ENCODE data around the gene BTNL2.

BTNL2 gene

GRCh38 chr6:32410906-32411305 lies 3.9 kb upstream of the BTNL2 start:
- DNase-seq (ENCODE audit: low spot score) (no peak), ATAC-seq (ENCODE audit: low read depth) (no peak)
- Histone ChIP-seq H3K36me3 (ENCODE audit: low read depth) (no peaks in the 10 kb centered on the region), H3K9me3 (ENCODE audit: severe bottlenecking) (no peaks in the 10 kb centered on the region), H3K4me1 (ENCODE audit: insufficient read depth, poor library complexity, severe bottlenecking) (no peaks in the 10 kb centered on the region), H3K27ac (ENCODE audit: poor library complexity, severe bottlenecking) (no peak overlapping the region), H3K27me3 (ENCODE audit: insufficient read depth, poor library complexity, severe bottlenecking) (peaks cover 48% of the 10 kb centered on the region), H3K4me3 (ENCODE audit: severe bottlenecking) (no peak overlapping the region)
- no peak for TF ChIP-seq CTCF (IDR thresholded peaks at IDR 0.05; ENCODE audit: poor library complexity, severe bottlenecking)

- H3K9me3 ChIP-seq (ENCODE audit: severe bottlenecking) = no peaks in the 10 kb centered on the region
- ATAC-seq (ENCODE audit: low read depth) (no peak), DNase-seq (ENCODE audit: low spot score) (no peak)
- TF ChIP-seq CTCF (IDR thresholded peaks at IDR 0.05; ENCODE audit: poor library complexity, severe bottlenecking) = no peak
- H3K4me3 ChIP-seq (ENCODE audit: severe bottlenecking) = no peak overlapping the region
- H3K4me1 ChIP-seq (ENCODE audit: insufficient read depth, poor library complexity, severe bottlenecking) = no peaks in the 10 kb centered on the region
- H3K36me3 ChIP-seq (ENCODE audit: low read depth) = no peaks in the 10 kb centered on the region
- H3K27me3 ChIP-seq (ENCODE audit: insufficient read depth, poor library complexity, severe bottlenecking) = peaks cover 40% of the 10 kb centered on the region
- no peak overlapping the region for H3K27ac ChIP-seq (ENCODE audit: poor library complexity, severe bottlenecking)
Observed at GRCh38 chr6:32406197-32406596, 784 bp downstream of the BTNL2 start.

- DNase-seq (ENCODE audit: low spot score) = no peak
- peaks cover 40% of the 10 kb centered on the region for H3K27me3 ChIP-seq (ENCODE audit: insufficient read depth, poor library complexity, severe bottlenecking)
- H3K4me1 ChIP-seq (ENCODE audit: insufficient read depth, poor library complexity, severe bottlenecking) = no peaks in the 10 kb centered on the region
- no peak for ATAC-seq (ENCODE audit: low read depth)
- TF ChIP-seq CTCF (IDR thresholded peaks at IDR 0.05; ENCODE audit: poor library complexity, severe bottlenecking) = no peak
- H3K4me3 ChIP-seq (ENCODE audit: severe bottlenecking) = no peak overlapping the region
- H3K27ac ChIP-seq (ENCODE audit: poor library complexity, severe bottlenecking) = no peak overlapping the region
- H3K36me3 ChIP-seq (ENCODE audit: low read depth) = no peaks in the 10 kb centered on the region
- H3K9me3 ChIP-seq (ENCODE audit: severe bottlenecking) = no peaks in the 10 kb centered on the region
Observed at GRCh38 chr6:32405656-32406055, 1.3 kb downstream of the BTNL2 start.

GRCh38 chr6:32402812-32403211 lies 4.2 kb downstream of the BTNL2 start:
- Histone ChIP-seq H3K36me3 (ENCODE audit: low read depth) (no peaks in the 10 kb centered on the region), H3K4me1 (ENCODE audit: insufficient read depth, poor library complexity, severe bottlenecking) (no peaks in the 10 kb centered on the region), H3K4me3 (ENCODE audit: severe bottlenecking) (no peak overlapping the region), H3K27me3 (ENCODE audit: insufficient read depth, poor library complexity, severe bottlenecking) (peaks cover 27% of the 10 kb centered on the region), H3K27ac (ENCODE audit: poor library complexity, severe bottlenecking) (no peak overlapping the region), H3K9me3 (ENCODE audit: severe bottlenecking) (no peaks in the 10 kb centered on the region)
- ATAC-seq (ENCODE audit: low read depth) (no peak), DNase-seq (ENCODE audit: low spot score) (no peak)
- TF ChIP-seq CTCF (IDR thresholded peaks at IDR 0.05; ENCODE audit: poor library complexity, severe bottlenecking) = no peak

- no peaks in the 10 kb centered on the region for H3K36me3 ChIP-seq (ENCODE audit: low read depth)
- no peaks in the 10 kb centered on the region for H3K4me1 ChIP-seq (ENCODE audit: insufficient read depth, poor library complexity, severe bottlenecking)
- no peak overlapping the region for H3K4me3 ChIP-seq (ENCODE audit: severe bottlenecking)
- DNase-seq (ENCODE audit: low spot score) (no peak), ATAC-seq (ENCODE audit: low read depth) (no peak)
- H3K27me3 ChIP-seq (ENCODE audit: insufficient read depth, poor library complexity, severe bottlenecking) = peaks cover 20% of the 10 kb centered on the region
- TF ChIP-seq CTCF (IDR thresholded peaks at IDR 0.05; ENCODE audit: poor library complexity, severe bottlenecking) = no peak
- H3K9me3 ChIP-seq (ENCODE audit: severe bottlenecking) = no peaks in the 10 kb centered on the region
- no peak overlapping the region for H3K27ac ChIP-seq (ENCODE audit: poor library complexity, severe bottlenecking)
Observed at GRCh38 chr6:32401284-32401963, 5.6 kb downstream of the BTNL2 start.

All from RWPE2 (cell line).